Caki2 (cell line): ENCODE data around the gene ZNF362. TPM values are rescaled to one million over a fixed set of nuclear protein-coding genes. Genes with fewer than 3 reads are reported as not detected.

Experiments used
- DNase-seq: peaks from one replicate; pipeline ENCODE4 v3.0.0-alpha.2; 2015; ENCODE audit warnings: low read depth
- in situ Hi-C: cut with HindIII; loops from 2 replicates; pipeline ENCODE4 v1.10.0; 2016; ENCODE audit warnings: low sequenced_read_pairs, low pct_unique_long_range_greater_than_20kb, mixed read lengths
- total RNA-seq: library from RNA; depleted of rRNA; stranded (reverse); fragments of >200 nt; shearing (Covaris generic); gene quantifications from 2 replicates; pipeline ENCODE4 v1.2.3, GENCODE V29; 2014; ENCODE audit warnings: low replicate concordance

ZNF362 gene
- total RNA-seq, 1 experiment from 2014 or later = 6.0 TPM

- in situ Hi-C loops = no loop called here
- DNase-seq = no peak
Observed at GRCh38 chr1:33241866-33242265, 14.4 kb upstream of the ZNF362 start.

GRCh38 chr1:33242652-33243051, 13.6 kb upstream of the ZNF362 start:
- no peak for DNase-seq
- in situ Hi-C loops = no loop called here

- DNase-seq = no peak
Observed at GRCh38 chr1:33244143-33244808, 12.0 kb upstream of the ZNF362 start.

GRCh38 chr1:33244809-33245186, 11.5 kb upstream of the ZNF362 start:
- no peak for DNase-seq
- in situ Hi-C loops = no loop called here

More at GRCh38 chr1:33244143-33244808, 12.0 kb upstream of the ZNF362 start:
- in situ Hi-C loops = no loop called here

GRCh38 chr1:33246171-33246570, 10.1 kb upstream of the ZNF362 start:
- in situ Hi-C loops = no loop called here
- DNase-seq = no peak

GRCh38 chr1:33247545-33247944, 8.7 kb upstream of the ZNF362 start:
- in situ Hi-C loops = no loop called here
- no peak for DNase-seq

GRCh38 chr1:33248244-33248643, 8.0 kb upstream of the ZNF362 start:
- DNase-seq = no peak
- in situ Hi-C loops = no loop called here

GRCh38 chr1:33249422-33249821, 6.9 kb upstream of the ZNF362 start:
- in situ Hi-C loops = no loop called here
- no peak for DNase-seq

GRCh38 chr1:33250217-33250616, 6.1 kb upstream of the ZNF362 start:
- in situ Hi-C loops = no loop called here
- DNase-seq = no peak

GRCh38 chr1:33250724-33251123, 5.6 kb upstream of the ZNF362 start:
- DNase-seq = no peak
- in situ Hi-C loops = no loop called here

- in situ Hi-C loops = no loop called here
- no peak for DNase-seq
Observed at GRCh38 chr1:33254491-33254890, 1.8 kb upstream of the ZNF362 start.

GRCh38 chr1:33255347-33256220, 708 bp upstream of the ZNF362 start:
- peak; percentile 79 for DNase-seq
- in situ Hi-C loops = no loop called here

GRCh38 chr1:33256221-33256470, 146 bp upstream of the ZNF362 start:
- in situ Hi-C loops = no loop called here
- no peak for DNase-seq

GRCh38 chr1:33257207-33257771, 997 bp downstream of the ZNF362 start:
- no peak for DNase-seq
- in situ Hi-C loops = no loop called here

- in situ Hi-C loops = no loop called here
- DNase-seq = no peak
Observed at GRCh38 chr1:33257772-33258712, 1.8 kb downstream of the ZNF362 start.

- in situ Hi-C loops = no loop called here
- no peak for DNase-seq
Observed at GRCh38 chr1:33258788-33259274, 2.5 kb downstream of the ZNF362 start.

GRCh38 chr1:33259879-33260278, 3.6 kb downstream of the ZNF362 start:
- no peak for DNase-seq
- in situ Hi-C loops = no loop called here

- in situ Hi-C loops = no loop called here
- no peak for DNase-seq
Observed at GRCh38 chr1:33260439-33260838, 4.1 kb downstream of the ZNF362 start.
